Measurements from ENCODE around the gene ANO1. TPM values are rescaled to one million over a fixed set of nuclear protein-coding genes. Genes with fewer than 3 reads are reported as not detected.

Gene ANO1
- total and polyA plus RNA-seq, 5 experiments from 2014 or later: not detected

- Mint-ChIP-seq H3K4me1 (peaks cover 0 to 7% (median 4%) of the 10 kb centered on the region in 4 donors), H3K9me3 (peaks cover 0 to 1% (median 0%) of the 10 kb centered on the region in 9 donors), H3K27me3 (peaks cover 19 to 74% (median 51%) of the 10 kb centered on the region in 5 donors), H3K36me3 (no peaks in the 10 kb centered on the region), H3K27ac (no peak overlapping the region), H3K4me3 (no peak overlapping the region)
- POLR2A ChIA-PET: no interaction called here
- DNase-seq (no peak), ATAC-seq (no peak)
Measured at GRCh38 chr11:70145071-70145470, 67.0 kb downstream of the ANO1 start.

DNA sequence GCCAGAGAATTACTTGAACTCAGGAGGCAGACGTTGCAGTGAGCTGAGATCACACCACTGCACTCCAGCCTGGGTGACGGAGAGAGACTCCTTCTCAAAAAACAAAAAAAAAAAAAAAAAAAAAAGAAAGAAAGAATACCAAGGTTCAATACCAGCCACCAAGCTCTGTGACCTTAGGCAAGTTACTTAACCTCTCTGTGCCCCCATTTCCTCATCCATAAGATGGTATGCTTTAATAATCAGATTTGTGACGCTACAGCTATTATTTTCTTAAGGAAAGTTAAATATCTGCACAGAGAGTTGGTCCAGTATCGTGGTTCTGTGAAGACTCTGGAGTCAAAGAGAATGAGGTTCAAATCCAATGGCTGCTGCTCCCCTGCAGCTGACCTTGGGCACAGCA lies 67.7 kb downstream of the ANO1 start:
- no peak for DNase-seq

DNA sequence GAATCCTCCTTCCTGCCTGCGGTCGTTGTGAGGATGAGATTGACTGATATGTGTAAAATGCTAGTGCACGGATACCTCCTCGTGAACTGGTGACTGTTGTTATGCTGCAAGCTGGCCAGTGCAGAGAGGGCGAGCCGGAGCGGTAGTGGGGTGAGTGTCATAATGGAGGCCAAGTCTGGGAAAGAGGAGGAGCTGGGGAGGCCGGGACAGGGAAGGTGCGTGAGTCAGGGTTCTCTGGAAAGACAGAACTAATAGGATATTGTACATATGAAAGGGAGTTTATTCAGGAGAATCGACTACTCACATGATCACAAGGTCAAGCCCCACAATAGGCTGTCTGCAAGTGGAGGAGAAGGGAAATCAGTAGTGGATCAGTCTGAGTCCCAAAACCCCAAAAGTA lies 68.2 kb downstream of the ANO1 start:
- Mint-ChIP-seq H3K9me3 (peaks cover 0 to 1% (median 0%) of the 10 kb centered on the region in 9 donors), H3K27me3 (peaks cover 17 to 68% (median 41%) of the 10 kb centered on the region in 5 donors), H3K4me3 (no peak overlapping the region), H3K27ac (peak overlapping the region in 1 of 10 donors; percentile 85), H3K36me3 (no peaks in the 10 kb centered on the region), H3K4me1 (peaks cover 0 to 7% (median 4%) of the 10 kb centered on the region in 4 donors)
- DNase-seq: no peak
- ATAC-seq: no peak
- POLR2A ChIA-PET: no interaction called here

More for the DNA sequence above, 67.7 kb downstream of the ANO1 start:
- Mint-ChIP-seq H3K27me3 (peaks cover 17 to 68% (median 46%) of the 10 kb centered on the region in 5 donors), H3K4me3 (no peak overlapping the region), H3K36me3 (no peaks in the 10 kb centered on the region), H3K9me3 (peaks cover 0 to 1% (median 0%) of the 10 kb centered on the region in 9 donors), H3K4me1 (peaks cover 0 to 7% (median 4%) of the 10 kb centered on the region in 4 donors), H3K27ac (no peak overlapping the region)
- POLR2A ChIA-PET: no interaction called here
- no peak for ATAC-seq

DNA sequence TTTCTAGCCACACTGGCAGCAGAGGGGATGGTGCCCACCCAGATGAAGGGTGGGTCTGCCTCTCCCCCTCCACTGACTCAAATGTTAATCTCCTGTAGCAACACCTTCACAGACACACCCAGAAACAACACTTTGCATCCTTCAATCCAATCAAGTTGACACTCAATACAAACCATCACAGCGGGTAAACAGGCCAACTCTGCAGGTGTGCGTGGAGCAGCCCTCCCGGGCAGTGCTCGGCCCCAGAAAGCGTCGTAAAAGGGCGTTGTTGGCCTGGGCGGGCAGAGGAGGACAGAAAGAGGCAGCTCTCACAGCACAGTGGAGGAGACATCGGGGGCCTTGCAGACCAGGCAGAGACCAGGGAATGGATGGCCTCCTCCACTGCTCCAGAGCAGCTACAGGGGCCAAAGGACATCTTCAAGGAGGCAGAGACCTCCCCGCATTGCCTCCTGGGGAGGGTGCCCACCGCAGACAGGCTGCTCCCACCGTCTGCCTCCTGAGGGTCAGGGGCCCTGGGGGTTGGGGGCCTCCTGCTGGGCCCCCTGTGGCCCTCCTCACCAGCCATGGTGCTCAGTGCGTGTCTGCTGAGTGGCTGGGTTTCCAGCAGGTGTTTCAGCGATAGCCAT lies 68.9 kb downstream of the ANO1 start:
- peaks cover 16 to 63% (median 34%) of the 10 kb centered on the region in 5 donors for H3K27me3 Mint-ChIP-seq
- ATAC-seq (no peak), DNase-seq (no peak)
- no peaks in the 10 kb centered on the region for H3K36me3 Mint-ChIP-seq
- peaks cover 0 to 1% (median 0%) of the 10 kb centered on the region in 9 donors for H3K9me3 Mint-ChIP-seq
- no peak overlapping the region for H3K4me3 Mint-ChIP-seq
- no peaks in the 10 kb centered on the region for H3K4me1 Mint-ChIP-seq
- no peak overlapping the region for H3K27ac Mint-ChIP-seq
- POLR2A ChIA-PET: no interaction called here

GRCh38 chr11:70147668-70148067 lies 69.6 kb downstream of the ANO1 start:
- Mint-ChIP-seq H3K4me1 (no peaks in the 10 kb centered on the region), H3K36me3 (no peaks in the 10 kb centered on the region), H3K9me3 (peaks cover 0 to 1% (median 0%) of the 10 kb centered on the region in 9 donors), H3K27ac (no peak overlapping the region), H3K27me3 (peaks cover 16 to 59% (median 36%) of the 10 kb centered on the region in 5 donors), H3K4me3 (no peak overlapping the region)
- ATAC-seq (no peak), DNase-seq (no peak)
- POLR2A ChIA-PET: no interaction called here

DNA sequence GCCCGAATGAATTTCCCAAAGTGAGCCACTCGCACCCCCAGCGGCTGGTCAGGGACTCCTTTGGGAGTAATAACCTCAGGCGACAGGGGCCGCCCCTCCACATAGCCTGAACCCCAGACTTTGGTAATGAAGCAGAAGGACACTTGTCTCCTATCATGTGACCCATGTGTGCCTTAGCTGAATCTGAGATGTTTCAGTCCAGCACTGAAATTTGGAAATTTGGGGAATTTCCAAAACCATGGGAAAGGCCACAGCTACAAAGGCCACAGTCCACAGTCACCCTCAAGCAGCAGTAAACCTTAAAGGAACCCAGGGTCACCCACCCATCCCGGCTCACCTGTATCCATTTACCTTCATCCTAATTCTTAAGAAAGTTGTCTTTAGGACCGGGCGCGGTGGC lies 73.6 kb downstream of the ANO1 start:
- H3K36me3 Mint-ChIP-seq: no peaks in the 10 kb centered on the region
- H3K4me1 Mint-ChIP-seq: no peaks in the 10 kb centered on the region
- DNase-seq (no peak), ATAC-seq (no peak)
- no peak overlapping the region for H3K27ac Mint-ChIP-seq
- H3K9me3 Mint-ChIP-seq: no peaks in the 10 kb centered on the region
- H3K27me3 Mint-ChIP-seq: peaks cover 5 to 25% (median 14%) of the 10 kb centered on the region in 5 donors
- POLR2A ChIA-PET: no interaction called here
- H3K4me3 Mint-ChIP-seq: no peak overlapping the region

DNA sequence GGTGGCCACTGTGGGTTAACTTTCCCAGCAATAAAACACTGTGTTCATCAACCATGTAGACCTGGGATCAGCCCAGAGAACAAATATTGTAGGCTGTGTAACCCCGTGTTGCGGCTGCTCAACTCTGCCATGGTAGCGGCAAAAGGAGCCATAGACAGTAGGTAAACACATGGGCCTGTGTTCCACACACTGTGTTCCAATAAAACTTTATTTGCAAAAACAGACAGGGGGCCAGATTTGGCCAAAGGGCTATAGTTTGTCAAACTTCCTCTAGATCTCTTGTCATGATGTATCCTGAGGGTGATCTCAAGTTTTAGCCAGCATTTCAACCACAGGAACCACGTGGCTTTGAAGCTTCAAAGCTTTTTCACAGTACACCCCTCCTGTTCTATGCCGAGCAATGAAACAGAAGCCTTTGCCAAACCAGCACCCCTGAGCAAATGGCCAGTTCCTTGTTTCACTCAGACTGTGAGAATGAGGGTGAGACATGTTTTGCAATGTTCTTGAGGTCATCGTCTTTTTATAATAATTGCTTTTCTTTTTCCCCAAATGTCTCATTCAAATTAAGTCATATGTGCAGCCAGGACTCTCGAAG lies 75.1 kb downstream of the ANO1 start:
- Mint-ChIP-seq H3K4me1 (no peaks in the 10 kb centered on the region), H3K27me3 (peaks cover 0 to 12% (median 7%) of the 10 kb centered on the region in 5 donors), H3K9me3 (no peaks in the 10 kb centered on the region), H3K36me3 (no peaks in the 10 kb centered on the region), H3K4me3 (no peak overlapping the region), H3K27ac (no peak overlapping the region)
- POLR2A ChIA-PET: no interaction called here
- ATAC-seq: no peak
- no peak for DNase-seq

DNA sequence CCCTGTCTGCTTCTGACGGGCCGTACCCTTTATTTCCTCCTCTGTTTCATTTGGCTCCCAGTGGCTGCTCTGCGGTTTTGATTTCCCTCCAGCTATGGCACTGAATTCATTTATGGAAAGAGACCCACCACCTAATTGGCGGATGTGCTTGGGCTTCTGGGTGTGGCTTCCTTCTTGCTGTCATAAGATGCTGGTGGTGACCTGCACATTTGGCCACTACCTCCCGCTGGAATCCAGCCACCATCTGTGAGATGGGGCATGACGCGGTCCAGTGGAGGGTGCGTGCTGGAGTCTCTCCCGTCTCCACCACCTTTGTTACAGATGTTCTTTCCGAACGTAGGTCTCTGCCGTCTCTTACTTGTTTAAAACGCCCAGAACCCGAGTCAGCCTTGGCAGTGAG lies 77.3 kb downstream of the ANO1 start:
- POLR2A ChIA-PET: no interaction called here
- H3K4me3 Mint-ChIP-seq: no peak overlapping the region
- peaks cover 0 to 8% (median 4%) of the 10 kb centered on the region in 5 donors for H3K27me3 Mint-ChIP-seq
- DNase-seq: no peak
- H3K36me3 Mint-ChIP-seq: no peaks in the 10 kb centered on the region
- H3K9me3 Mint-ChIP-seq: no peaks in the 10 kb centered on the region
- no peaks in the 10 kb centered on the region for H3K4me1 Mint-ChIP-seq
- H3K27ac Mint-ChIP-seq: no peak overlapping the region
- ATAC-seq: no peak

DNA sequence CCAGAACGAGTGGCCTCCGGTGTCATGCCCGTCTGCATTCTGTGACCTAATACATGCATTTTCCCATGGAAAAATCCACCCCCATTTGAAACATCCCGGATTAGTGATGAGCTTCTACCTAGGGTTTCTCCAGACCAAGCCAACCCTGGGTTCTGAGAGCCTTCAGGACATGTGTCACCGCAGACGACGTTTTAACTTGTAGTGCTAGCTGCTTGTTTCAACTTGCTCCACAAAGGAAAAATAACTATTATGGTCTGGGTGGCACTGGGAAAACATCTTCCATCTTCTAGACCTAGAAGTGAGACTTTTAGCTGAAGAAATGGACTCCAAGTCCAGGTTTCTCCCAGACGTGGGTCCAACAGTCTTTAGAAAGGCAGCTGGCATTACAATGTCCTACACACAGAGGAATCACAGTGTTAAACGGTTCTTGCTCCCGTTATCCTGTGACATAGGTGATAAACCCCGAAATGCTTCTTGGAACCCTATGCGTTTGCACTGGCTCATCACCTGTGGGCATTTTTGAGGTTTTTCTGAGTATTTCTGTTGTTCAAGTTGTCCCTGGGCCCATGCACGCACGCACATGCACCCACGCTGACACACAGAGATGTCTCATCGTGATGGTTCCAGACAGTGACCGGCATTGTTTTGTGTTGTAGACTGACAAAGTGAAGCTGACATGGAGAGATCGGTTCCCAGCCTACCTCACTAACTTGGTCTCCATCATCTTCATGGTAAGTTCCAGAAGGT lies 78.3 kb downstream of the ANO1 start:
- Mint-ChIP-seq H3K27me3 (peaks cover 0 to 6% (median under 1%) of the 10 kb centered on the region in 5 donors), H3K36me3 (no peaks in the 10 kb centered on the region), H3K27ac (peak overlapping the region in 1 of 10 donors; percentile 53), H3K4me1 (no peaks in the 10 kb centered on the region), H3K9me3 (no peaks in the 10 kb centered on the region), H3K4me3 (no peak overlapping the region)
- ATAC-seq (no peak), DNase-seq (no peak)
- POLR2A ChIA-PET: no interaction called here

GRCh38 chr11:70158201-70158600 lies 80.1 kb downstream of the ANO1 start:
- no peaks in the 10 kb centered on the region for H3K9me3 Mint-ChIP-seq
- DNase-seq: no peak
- H3K4me3 Mint-ChIP-seq: no peak overlapping the region
- H3K27ac Mint-ChIP-seq: no peak overlapping the region
- H3K36me3 Mint-ChIP-seq: no peaks in the 10 kb centered on the region
- ATAC-seq: no peak
- peaks cover 0 to 6% (median 0%) of the 10 kb centered on the region in 5 donors for H3K27me3 Mint-ChIP-seq
- no peaks in the 10 kb centered on the region for H3K4me1 Mint-ChIP-seq
- POLR2A ChIA-PET: no interaction called here

DNA sequence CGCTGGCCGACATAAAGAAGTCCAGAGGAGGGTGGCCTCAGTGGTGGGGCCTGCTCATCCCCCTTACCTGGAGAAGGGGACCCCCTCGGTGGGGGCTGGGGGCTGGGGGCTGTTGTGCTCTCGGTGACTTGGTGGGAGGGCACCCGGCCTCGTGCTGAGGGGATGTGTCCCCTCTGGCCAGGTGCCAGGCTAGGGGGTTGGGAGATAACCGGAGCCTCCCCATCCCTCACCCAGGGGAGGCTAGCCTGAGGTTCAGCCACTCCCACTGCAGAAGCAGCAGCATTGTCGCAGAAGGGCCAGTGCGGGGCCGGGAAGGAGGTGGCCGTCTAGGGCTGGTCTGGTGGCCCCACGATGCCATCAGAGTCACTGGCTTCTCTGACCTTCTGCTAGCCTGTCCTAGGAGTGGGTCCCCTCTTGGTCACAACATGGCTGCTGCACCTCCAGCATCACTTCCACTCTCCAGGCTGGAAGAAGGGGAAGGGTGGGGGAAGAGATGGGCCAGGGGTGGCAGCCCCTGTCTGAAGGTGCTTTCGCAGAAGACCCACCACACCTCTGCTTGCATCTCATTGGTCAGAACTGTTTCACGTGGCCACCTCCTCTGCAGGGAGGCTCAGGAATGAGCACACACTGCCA lies 80.8 kb downstream of the ANO1 start:
- no peaks in the 10 kb centered on the region for H3K36me3 Mint-ChIP-seq
- no peak overlapping the region for H3K27ac Mint-ChIP-seq
- no peak for ATAC-seq
- POLR2A ChIA-PET: no interaction called here
- no peak for DNase-seq
- H3K9me3 Mint-ChIP-seq: no peaks in the 10 kb centered on the region
- H3K4me3 Mint-ChIP-seq: no peak overlapping the region
- H3K4me1 Mint-ChIP-seq: no peaks in the 10 kb centered on the region
- peaks cover 0 to 6% (median 0%) of the 10 kb centered on the region in 5 donors for H3K27me3 Mint-ChIP-seq

DNA sequence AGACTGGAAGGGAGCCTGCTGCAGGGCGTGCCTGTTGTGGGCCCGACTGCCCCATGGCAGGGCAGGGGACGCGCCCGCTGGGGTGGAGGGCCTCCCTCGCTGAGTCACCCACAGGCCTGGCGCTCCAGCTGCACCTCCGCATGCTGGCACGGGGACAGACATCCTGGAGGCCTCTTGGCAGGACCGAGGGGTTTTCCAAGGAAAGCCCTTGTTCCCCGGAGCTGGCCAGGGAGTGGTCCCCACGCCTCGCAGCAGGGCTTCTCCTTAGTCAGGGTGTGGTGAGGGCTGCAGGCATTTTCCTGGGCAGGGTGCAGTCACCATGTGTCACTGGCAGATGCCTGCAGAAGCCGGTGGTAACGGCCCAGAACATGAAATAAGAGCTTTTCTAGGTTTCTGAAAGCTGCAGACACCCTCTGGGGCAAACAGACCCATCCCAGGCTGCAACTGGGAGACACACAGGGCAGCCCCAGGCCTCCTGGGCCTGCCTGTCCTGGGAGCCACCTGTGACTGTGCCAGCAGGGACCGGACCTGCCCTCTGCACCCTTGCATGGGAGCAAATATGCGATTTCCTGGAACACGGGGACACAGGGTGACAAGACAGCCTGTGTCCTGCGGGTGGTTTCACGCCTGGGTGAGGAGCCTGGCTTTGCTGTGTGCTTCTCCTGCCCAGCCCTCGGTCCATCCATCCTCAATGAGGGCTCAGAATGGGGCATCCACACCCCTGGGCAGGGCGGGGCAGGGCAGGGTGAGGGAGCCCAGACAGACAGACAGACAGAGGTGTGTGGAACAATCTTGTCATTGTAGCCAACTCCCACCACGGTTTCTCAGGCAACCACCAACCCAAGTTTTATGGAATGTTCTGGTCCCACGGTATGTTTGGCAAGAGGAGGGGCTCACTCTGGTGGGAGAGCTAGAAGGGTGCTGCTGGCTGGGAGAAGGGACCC lies 81.8 kb downstream of the ANO1 start:
- Mint-ChIP-seq H3K27ac (no peak overlapping the region), H3K27me3 (peaks cover 0 to 6% (median 0%) of the 10 kb centered on the region in 5 donors), H3K9me3 (no peaks in the 10 kb centered on the region)

More for the DNA sequence above, 81.8 kb downstream of the ANO1 start:
- Mint-ChIP-seq H3K4me3 (no peak overlapping the region), H3K36me3 (no peaks in the 10 kb centered on the region), H3K4me1 (no peaks in the 10 kb centered on the region)
- no peak for ATAC-seq
- DNase-seq: no peak
- POLR2A ChIA-PET: no interaction called here

Measured in naive thymus-derived CD8-positive, alpha-beta T cell (primary cell).